Neural cell (in vitro differentiated cells): ENCODE measurements around the gene TNFRSF19. TPM values are rescaled to one million over a fixed set of nuclear protein-coding genes. Genes with fewer than 3 reads are reported as not detected.

Source experiments
- H2AFZ ChIP-seq: fragments of 200-600, 300-800 bp; sonication (generic), shearing (Covaris generic); 2 replicates; pipeline ENCODE4 v1.6.0; 2014; ENCODE audit warnings: low read depth, mild to moderate bottlenecking, antibody characterized with exemption, low read length, moderate library complexity
- H3F3A ChIP-seq: fragments of 200-600 bp; shearing (Covaris generic); 2 replicates; pipeline ENCODE4 v1.6.1; 2016; ENCODE audit warnings: mild to moderate bottlenecking, moderate library complexity, mixed read lengths, antibody characterized with exemption, low read length; ENCODE audit not compliant: insufficient read depth, poor library complexity, severe bottlenecking
- H3K27ac ChIP-seq: fragments of 200-600, 300-800 bp; sonication (generic), shearing (Covaris generic); 2 replicates; pipeline ENCODE4 v1.5.1; 2014; ENCODE audit warnings: mild to moderate bottlenecking, low read length, moderate library complexity
- H3K27me3 ChIP-seq: fragments of 300-800, 200-600 bp; sonication (generic), shearing (Covaris generic); 2 replicates; pipeline ENCODE4 v1.6.0; 2014; ENCODE audit warnings: mild to moderate bottlenecking, low read depth, low read length, moderate library complexity; ENCODE audit not compliant: insufficient read depth
- H3K36me3 ChIP-seq: fragments of 300-800, 200-600 bp; sonication (generic), shearing (Covaris generic); 2 replicates; pipeline ENCODE4 v1.5.1; 2014; ENCODE audit warnings: mild to moderate bottlenecking, antibody characterized with exemption, low read length, moderate library complexity; ENCODE audit not compliant: insufficient read depth
- H3K4me2 ChIP-seq: fragments of 300-800, 200-600 bp; sonication (generic), shearing (Covaris generic); 2 replicates; pipeline ENCODE4 v1.6.0; 2014; ENCODE audit warnings: mild to moderate bottlenecking, low read length
- H3K4me3 ChIP-seq: fragments of 300-800, 200-600 bp; sonication (generic), shearing (Covaris generic); 2 replicates; pipeline ENCODE4 v1.5.1; 2014; ENCODE audit warnings: mild to moderate bottlenecking, low read length, moderate library complexity
- H3K79me2 ChIP-seq: fragments of 200-600 bp; shearing (Covaris generic); replicated peaks from 2 replicates; pipeline ENCODE4 v1.6.0; 2014; ENCODE audit warnings: mild to moderate bottlenecking, low read length, moderate library complexity; ENCODE audit not compliant: insufficient read depth
- H3K9ac ChIP-seq: fragments of 300-800, 200-600 bp; sonication (generic), shearing (Covaris generic); 2 replicates; pipeline ENCODE4 v1.6.1; 2016; ENCODE audit warnings: mild to moderate bottlenecking, low read length, mixed read lengths
- H3K9me2 ChIP-seq: fragments of 200-600 bp; shearing (Covaris generic); 2 replicates; pipeline ENCODE4 v1.6.1; 2016; ENCODE audit warnings: mild to moderate bottlenecking, low read length, mixed read lengths; ENCODE audit not compliant: insufficient read depth
- H3K9me3 ChIP-seq: fragments of 200-600, 300-800 bp; sonication (generic), shearing (Covaris generic); 2 replicates; pipeline ENCODE4 v1.6.1; 2016; ENCODE audit warnings: mild to moderate bottlenecking, mixed run types, low read length, moderate library complexity, mixed read lengths
- H4K20me1 ChIP-seq: fragments of 200-600 bp; shearing (Covaris generic); 2 replicates; pipeline ENCODE4 v1.6.1; 2016; ENCODE audit warnings: mild to moderate bottlenecking, mixed run types; ENCODE audit not compliant: insufficient read depth
- CTCF ChIP-seq: fragments of 450-650 bp; IDR thresholded peaks from 2 replicates; pipeline ENCODE4 v1.5.1; 2014; ENCODE audit warnings: antibody characterized with exemption, mild to moderate bottlenecking, moderate library complexity; ENCODE audit not compliant: poor library complexity, severe bottlenecking
- EP300 ChIP-seq: fragments of 450-650 bp; conservative IDR thresholded peaks from 2 replicates; pipeline ENCODE4 v1.6.1; 2014; ENCODE audit warnings: antibody characterized with exemption, mild to moderate bottlenecking, moderate library complexity; ENCODE audit not compliant: poor library complexity, severe bottlenecking
- EZH2 ChIP-seq: fragments of 200-600, 300-800 bp; shearing (Covaris generic), sonication (generic); IDR thresholded peaks from 2 replicates; pipeline ENCODE4 v1.6.1; 2014; ENCODE audit warnings: antibody characterized with exemption, low read length, borderline replicate concordance, mild to moderate bottlenecking; ENCODE audit not compliant: insufficient read depth, poor library complexity, severe bottlenecking
- MXI1 ChIP-seq: fragments of 450-650 bp; conservative IDR thresholded peaks from 2 replicates; pipeline ENCODE4 v1.6.1; 2014; ENCODE audit warnings: antibody characterized with exemption, mild to moderate bottlenecking; ENCODE audit not compliant: poor library complexity, severe bottlenecking
- POLR2AphosphoS5 ChIP-seq: IDR thresholded peaks from 2 replicates; pipeline ENCODE4 v1.6.1; 2012
- RAD21 ChIP-seq: fragments of 450-650 bp; conservative IDR thresholded peaks from 2 replicates; pipeline ENCODE4 v1.6.1; 2014; ENCODE audit warnings: antibody characterized with exemption, mild to moderate bottlenecking, moderate library complexity
- REST ChIP-seq: IDR thresholded peaks from 2 replicates; pipeline ENCODE4 v1.6.1; 2012; ENCODE audit warnings: borderline replicate concordance
- SMC3 ChIP-seq: fragments of 450-650 bp; conservative IDR thresholded peaks from 2 replicates; pipeline ENCODE4 v1.6.1; 2014; ENCODE audit warnings: antibody characterized with exemption, mild to moderate bottlenecking, moderate library complexity; ENCODE audit not compliant: poor library complexity
- TAF1 ChIP-seq: IDR thresholded peaks from 2 replicates; pipeline ENCODE4 v1.6.1; 2012; ENCODE audit warnings: low read depth
- polyA plus RNA-seq: library from polyadenylated mRNA; depleted of rRNA; stranded (reverse); fragments of >200 nt; gene quantifications from 2 replicates; pipeline ENCODE4 v1.2.3, GENCODE V29; 2014

TNFRSF19 gene
- polyA plus RNA-seq, 1 donor from 2014 or later, result 3.3 TPM

GRCh38 chr13:23656637-23657371 lies 86.6 kb downstream of the TNFRSF19 start:
- H4K20me1 ChIP-seq, result no peaks in the 10 kb centered on the region
- H3F3A ChIP-seq, result no peaks in the 10 kb centered on the region
- H3K27me3 ChIP-seq, result no peaks in the 10 kb centered on the region
- H3K9ac ChIP-seq, result no peak overlapping the region
- no peak overlapping the region for H3K4me3 ChIP-seq
- H3K27ac ChIP-seq, result no peak overlapping the region
- no peaks in the 10 kb centered on the region for H3K79me2 ChIP-seq
- H3K4me2 ChIP-seq, result no peak overlapping the region
- H3K36me3 ChIP-seq, result no peaks in the 10 kb centered on the region
- TF ChIP-seq TAF1 (no peak), POLR2AphosphoS5 (no peak), RAD21 (no peak), CTCF (no peak), MXI1 (no peak), EZH2 (no peak), EP300 (no peak), SMC3 (no peak), REST (no peak)
- no peak overlapping the region for H2AFZ ChIP-seq
- H3K9me3 ChIP-seq, result no peaks in the 10 kb centered on the region
- no peaks in the 10 kb centered on the region for H3K9me2 ChIP-seq

GRCh38 chr13:23658929-23659541 lies 88.8 kb downstream of the TNFRSF19 start:
- Histone ChIP-seq H3K9me2 (no peaks in the 10 kb centered on the region), H2AFZ (no peak overlapping the region), H3K36me3 (no peaks in the 10 kb centered on the region), H3K27me3 (no peaks in the 10 kb centered on the region), H3K79me2 (no peaks in the 10 kb centered on the region), H3K9ac (no peak overlapping the region), H3F3A (no peaks in the 10 kb centered on the region), H3K9me3 (no peaks in the 10 kb centered on the region), H4K20me1 (no peaks in the 10 kb centered on the region), H3K27ac (no peak overlapping the region), H3K4me3 (no peak overlapping the region), H3K4me2 (no peak overlapping the region)
- no peak for TF ChIP-seq CTCF
- no peak for TF ChIP-seq EP300
- TF ChIP-seq MXI1, result no peak
- TF ChIP-seq TAF1, result no peak
- no peak for TF ChIP-seq RAD21
- TF ChIP-seq REST, result no peak
- TF ChIP-seq SMC3, result no peak
- no peak for TF ChIP-seq POLR2AphosphoS5
- no peak for TF ChIP-seq EZH2
